ENCODE results near the gene NTMT2.

Gene NTMT2

GRCh38 chr1:170213596-170213995 is 67.8 kb downstream of the NTMT2 start:
- DNase-seq = no peak

GRCh38 chr1:170214117-170215032 is 68.6 kb downstream of the NTMT2 start:
- no peak for DNase-seq

- no peak for DNase-seq
Measured at GRCh38 chr1:170215072-170215885, 69.5 kb downstream of the NTMT2 start.

GRCh38 chr1:170217517-170218256 is 71.9 kb downstream of the NTMT2 start:
- no peak for DNase-seq

- no peak for DNase-seq
Measured at GRCh38 chr1:170218257-170218650, 72.5 kb downstream of the NTMT2 start.

All from NCI-H774 (cell line).